HepG2 (cell line): ENCODE data around the gene MMP7. TPM values are rescaled to one million over a fixed set of nuclear protein-coding genes. Genes with fewer than 3 reads are reported as not detected.
A peak's percentile ranks its signal among the peaks of the same experiment; 100 is the strongest.

Experiments
- ARNT2 ChIP-seq: sonication (generic); formaldehyde crosslinking; IDR thresholded peaks from 2 replicates; pipeline ENCODE4 v1.8.0; 2022; ENCODE audit warnings: mild to moderate bottlenecking, low read depth, missing genetic modification reagents, moderate library complexity
- CEBPZ ChIP-seq: IDR thresholded peaks from 2 replicates; pipeline ENCODE4 v1.6.1; 2012; ENCODE audit warnings: low read length, improper control_type of control experiment
- EZH2 ChIP-seq: conservative IDR thresholded peaks from 2 replicates; pipeline ENCODE4 v1.6.1; 2012; ENCODE audit warnings: mild to moderate bottlenecking, low read depth, low read length, moderate library complexity
- HNRNPUL1 ChIP-seq: fragments of 200-400 bp; formaldehyde crosslinking; IDR thresholded peaks from 2 replicates; pipeline ENCODE4 v1.6.1; 2017; ENCODE audit warnings: low read depth, mild to moderate bottlenecking, low read length, moderate library complexity
- PHB2 ChIP-seq: fragments of 450-650 bp; IDR thresholded peaks from 2 replicates; pipeline ENCODE4 v1.6.1; 2018; ENCODE audit not compliant: partially characterized antibody
- REST ChIP-seq, 2 experiments: IDR thresholded peaks; 2 replicates each; pipeline ENCODE4 v1.6.1; 2011 to 2012; ENCODE audit warnings: low read length in 2 of 2, borderline replicate concordance in 1 of 2, low read depth in 1 of 2, mild to moderate bottlenecking in 1 of 2, moderate library complexity in 1 of 2
- ZBTB7B ChIP-seq: sonication (generic); formaldehyde crosslinking; IDR thresholded peaks from 2 replicates; pipeline ENCODE4 v1.4.0; 2020; ENCODE audit warnings: missing genetic modification reagents
- ZNF121 ChIP-seq: sonication (generic); formaldehyde crosslinking; IDR thresholded peaks from 2 replicates; pipeline ENCODE4 v1.5.0; 2020; ENCODE audit warnings: mild to moderate bottlenecking, missing genetic modification reagents
- ZNF205 ChIP-seq: IDR thresholded peaks from 2 replicates; pipeline ENCODE4 v1.6.1; 2018; ENCODE audit warnings: missing biosample characterization, missing genetic modification reagents
- ZNF460 ChIP-seq: sonication (generic); formaldehyde crosslinking; IDR thresholded peaks from 2 replicates; pipeline ENCODE4 v1.5.1; 2020; ENCODE audit warnings: missing genetic modification reagents, mild to moderate bottlenecking, borderline replicate concordance
- ZNF644 ChIP-seq: IDR thresholded peaks from 2 replicates; pipeline ENCODE4 v1.6.1; 2016; ENCODE audit warnings: low read depth
- ZNF768 ChIP-seq: sonication (generic); formaldehyde crosslinking; IDR thresholded peaks from 2 replicates; pipeline ENCODE4 v1.4.0; 2020; ENCODE audit warnings: missing genetic modification reagents
- ZNF782 ChIP-seq: sonication (generic); formaldehyde crosslinking; IDR thresholded peaks from 2 replicates; pipeline ENCODE4 v1.4.0; 2020; ENCODE audit warnings: missing genetic modification reagents, mild to moderate bottlenecking, borderline replicate concordance
- polyA plus RNA-seq, 8 experiments: library from polyadenylated mRNA; depleted of rRNA in 3 of 8; stranded (reverse) in 7 of 8; unstranded in 1 of 8; fragments of >200 nt; fragmentation: Illumina TruSeq in 4 of 8; extraction: Trizol in 4 of 8; gene quantifications; 2 replicates each; pipeline versions ENCODE4 v1.2.1 to v1.2.3, GENCODE V29; 2011 to 2016; ENCODE audit warnings: low read depth in 4 of 8, missing spikeins in 1 of 8, mixed read lengths in 1 of 8; ENCODE audit not compliant: insufficient read depth in 1 of 8
- total RNA-seq, 5 experiments: library from RNA; depleted of rRNA; stranded (reverse); fragments of >200 nt; fragmentation: Illumina TruSeq; extraction: Trizol; gene quantifications; 2 replicates each; pipeline ENCODE4 v1.2.3, GENCODE V29; 2016; ENCODE audit warnings: low read depth in 1 of 5
- TF ChIP-seq, protein P1 (sequence below): sonication (generic); formaldehyde crosslinking; IDR thresholded peaks from 2 replicates; pipeline ENCODE4 v1.4.0; 2020; ENCODE audit warnings: missing genetic modification reagents
- TF ChIP-seq, protein P2 (sequence below): sonication (generic); formaldehyde crosslinking; IDR thresholded peaks from 2 replicates; pipeline ENCODE4 v1.4.0; 2020; ENCODE audit warnings: missing genetic modification reagents, mild to moderate bottlenecking, borderline replicate concordance
- TF ChIP-seq, protein P3 (sequence below): sonication (generic); formaldehyde crosslinking; conservative IDR thresholded peaks from 2 replicates; pipeline ENCODE4 v1.4.0; 2020; ENCODE audit warnings: missing genetic modification reagents

MMP7 gene
- total and polyA plus RNA-seq, 2 of the 13 experiments (the other 11 are each of a cell fraction or from before 2014, with no cell fraction given), result 0.17 TPM; not detected in 1

GRCh38 chr11:102476812-102477211 is 53.7 kb downstream of the MMP7 start (continued):
- TF ChIP-seq CEBPZ, result no peak
- TF ChIP-seq ZNF768 (CRISPR knock-in tag), result no peak
- TF ChIP-seq, protein P1, sequence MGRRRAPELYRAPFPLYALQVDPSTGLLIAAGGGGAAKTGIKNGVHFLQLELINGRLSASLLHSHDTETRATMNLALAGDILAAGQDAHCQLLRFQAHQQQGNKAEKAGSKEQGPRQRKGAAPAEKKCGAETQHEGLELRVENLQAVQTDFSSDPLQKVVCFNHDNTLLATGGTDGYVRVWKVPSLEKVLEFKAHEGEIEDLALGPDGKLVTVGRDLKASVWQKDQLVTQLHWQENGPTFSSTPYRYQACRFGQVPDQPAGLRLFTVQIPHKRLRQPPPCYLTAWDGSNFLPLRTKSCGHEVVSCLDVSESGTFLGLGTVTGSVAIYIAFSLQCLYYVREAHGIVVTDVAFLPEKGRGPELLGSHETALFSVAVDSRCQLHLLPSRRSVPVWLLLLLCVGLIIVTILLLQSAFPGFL (CRISPR knock-in tag), result no peak
- no peak for TF ChIP-seq ARNT2
- TF ChIP-seq HNRNPUL1, result no peak
- TF ChIP-seq, protein P2, sequence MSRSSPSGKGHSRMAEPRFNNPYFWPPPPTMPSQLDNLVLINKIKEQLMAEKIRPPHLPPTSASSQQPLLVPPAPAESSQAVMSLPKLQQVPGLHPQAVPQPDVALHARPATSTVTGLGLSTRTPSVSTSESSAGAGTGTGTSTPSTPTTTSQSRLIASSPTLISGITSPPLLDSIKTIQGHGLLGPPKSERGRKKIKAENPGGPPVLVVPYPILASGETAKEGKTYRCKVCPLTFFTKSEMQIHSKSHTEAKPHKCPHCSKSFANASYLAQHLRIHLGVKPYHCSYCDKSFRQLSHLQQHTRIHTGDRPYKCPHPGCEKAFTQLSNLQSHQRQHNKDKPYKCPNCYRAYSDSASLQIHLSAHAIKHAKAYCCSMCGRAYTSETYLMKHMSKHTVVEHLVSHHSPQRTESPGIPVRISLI (CRISPR knock-in tag), result no peak
- TF ChIP-seq, protein P3, sequence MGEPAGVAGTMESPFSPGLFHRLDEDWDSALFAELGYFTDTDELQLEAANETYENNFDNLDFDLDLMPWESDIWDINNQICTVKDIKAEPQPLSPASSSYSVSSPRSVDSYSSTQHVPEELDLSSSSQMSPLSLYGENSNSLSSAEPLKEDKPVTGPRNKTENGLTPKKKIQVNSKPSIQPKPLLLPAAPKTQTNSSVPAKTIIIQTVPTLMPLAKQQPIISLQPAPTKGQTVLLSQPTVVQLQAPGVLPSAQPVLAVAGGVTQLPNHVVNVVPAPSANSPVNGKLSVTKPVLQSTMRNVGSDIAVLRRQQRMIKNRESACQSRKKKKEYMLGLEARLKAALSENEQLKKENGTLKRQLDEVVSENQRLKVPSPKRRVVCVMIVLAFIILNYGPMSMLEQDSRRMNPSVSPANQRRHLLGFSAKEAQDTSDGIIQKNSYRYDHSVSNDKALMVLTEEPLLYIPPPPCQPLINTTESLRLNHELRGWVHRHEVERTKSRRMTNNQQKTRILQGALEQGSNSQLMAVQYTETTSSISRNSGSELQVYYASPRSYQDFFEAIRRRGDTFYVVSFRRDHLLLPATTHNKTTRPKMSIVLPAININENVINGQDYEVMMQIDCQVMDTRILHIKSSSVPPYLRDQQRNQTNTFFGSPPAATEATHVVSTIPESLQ (CRISPR knock-in tag), result no peak
- no peak; a peak in 1 of 4 replicates for TF ChIP-seq REST (IDR thresholded peaks at IDR 0.05; ENCODE audit: borderline replicate concordance in 1 of 2, low read depth in 1 of 2, low read length in 2 of 2)
- no peak for TF ChIP-seq EZH2
- 0 out of 2 replicates have a peak, but pooled peaks have one; percentile 50 for TF ChIP-seq ZNF205 (CRISPR knock-in tag)
- TF ChIP-seq ZNF121, result 0 out of 2 replicates have a peak, but pooled peaks have one; percentile 39
- TF ChIP-seq ZNF644 (CRISPR knock-in tag), result 0 out of 2 replicates have a peak, but pooled peaks have one; percentile 56
- no peak for TF ChIP-seq PHB2
- TF ChIP-seq ZNF782 (CRISPR knock-in tag), result no peak
- peak; percentile 64; the same call in 1 of the 2 replicates for TF ChIP-seq ZBTB7B (CRISPR knock-in tag)
- TF ChIP-seq ZNF460 (CRISPR knock-in tag), result no peak
